Neural crest cell (in vitro differentiated cells): Measurements from ENCODE around the gene PSME1. TPM values are rescaled to one million over a fixed set of nuclear protein-coding genes. Genes with fewer than 3 reads are reported as not detected.

ENCODE experiments used
- DNase-seq: peaks from one replicate; pipeline ENCODE4 v3.0.0; 2021; ENCODE audit warnings: low read depth, mixed read lengths, low spot score
- H3K27ac Mint-ChIP-seq: one replicate; pipeline ENCODE4 v1.8.0; 2021; ENCODE audit warnings: mild to moderate bottlenecking, mixed read lengths; ENCODE audit not compliant: unreplicated experiment
- H3K27me3 Mint-ChIP-seq: 2 replicates; pipeline ENCODE4 v1.8.0; 2021; ENCODE audit warnings: low read depth, mild to moderate bottlenecking, mixed read lengths
- H3K36me3 Mint-ChIP-seq: 2 replicates; pipeline ENCODE4 v1.8.0; 2021; ENCODE audit warnings: low read depth, mild to moderate bottlenecking, mixed read lengths
- H3K4me1 Mint-ChIP-seq: 2 replicates; pipeline ENCODE4 v1.8.0; 2021; ENCODE audit warnings: mixed read lengths
- H3K4me3 Mint-ChIP-seq: one replicate; pipeline ENCODE4 v1.8.0; 2021; ENCODE audit warnings: mild to moderate bottlenecking, mixed read lengths
- H3K9me3 Mint-ChIP-seq: 2 replicates; pipeline ENCODE4 v1.8.0; 2021; ENCODE audit warnings: mixed read lengths
- total RNA-seq: library from RNA; stranded (reverse); gene quantifications from 2 replicates; pipeline ENCODE4 v1.2.1, GENCODE V29; 2021
- TF ChIP-seq, protein P1 (sequence below): fragments of 200-600 bp; sonication (generic); conservative IDR thresholded peaks from 2 replicates; pipeline ENCODE4 v1.5.0; 2021; ENCODE audit warnings: antibody characterized with exemption, mild to moderate bottlenecking

Gene PSME1
- total RNA-seq, 1 donor from 2014 or later, result 88.5 TPM

- Mint-ChIP-seq H3K9me3 (no peaks in the 10 kb centered on the region), H3K4me1 (peaks cover 10% of the 10 kb centered on the region), H3K27me3 (no peaks in the 10 kb centered on the region), H3K4me3 (no peak overlapping the region), H3K36me3 (peaks cover 5% of the 10 kb centered on the region), H3K27ac (no peak overlapping the region)
- TF ChIP-seq, protein P1, sequence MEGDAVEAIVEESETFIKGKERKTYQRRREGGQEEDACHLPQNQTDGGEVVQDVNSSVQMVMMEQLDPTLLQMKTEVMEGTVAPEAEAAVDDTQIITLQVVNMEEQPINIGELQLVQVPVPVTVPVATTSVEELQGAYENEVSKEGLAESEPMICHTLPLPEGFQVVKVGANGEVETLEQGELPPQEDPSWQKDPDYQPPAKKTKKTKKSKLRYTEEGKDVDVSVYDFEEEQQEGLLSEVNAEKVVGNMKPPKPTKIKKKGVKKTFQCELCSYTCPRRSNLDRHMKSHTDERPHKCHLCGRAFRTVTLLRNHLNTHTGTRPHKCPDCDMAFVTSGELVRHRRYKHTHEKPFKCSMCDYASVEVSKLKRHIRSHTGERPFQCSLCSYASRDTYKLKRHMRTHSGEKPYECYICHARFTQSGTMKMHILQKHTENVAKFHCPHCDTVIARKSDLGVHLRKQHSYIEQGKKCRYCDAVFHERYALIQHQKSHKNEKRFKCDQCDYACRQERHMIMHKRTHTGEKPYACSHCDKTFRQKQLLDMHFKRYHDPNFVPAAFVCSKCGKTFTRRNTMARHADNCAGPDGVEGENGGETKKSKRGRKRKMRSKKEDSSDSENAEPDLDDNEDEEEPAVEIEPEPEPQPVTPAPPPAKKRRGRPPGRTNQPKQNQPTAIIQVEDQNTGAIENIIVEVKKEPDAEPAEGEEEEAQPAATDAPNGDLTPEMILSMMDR, result no peak
- DNase-seq, result no peak
Observed at GRCh38 chr14:24106672-24107271, 29.2 kb upstream of the PSME1 start.

DNA sequence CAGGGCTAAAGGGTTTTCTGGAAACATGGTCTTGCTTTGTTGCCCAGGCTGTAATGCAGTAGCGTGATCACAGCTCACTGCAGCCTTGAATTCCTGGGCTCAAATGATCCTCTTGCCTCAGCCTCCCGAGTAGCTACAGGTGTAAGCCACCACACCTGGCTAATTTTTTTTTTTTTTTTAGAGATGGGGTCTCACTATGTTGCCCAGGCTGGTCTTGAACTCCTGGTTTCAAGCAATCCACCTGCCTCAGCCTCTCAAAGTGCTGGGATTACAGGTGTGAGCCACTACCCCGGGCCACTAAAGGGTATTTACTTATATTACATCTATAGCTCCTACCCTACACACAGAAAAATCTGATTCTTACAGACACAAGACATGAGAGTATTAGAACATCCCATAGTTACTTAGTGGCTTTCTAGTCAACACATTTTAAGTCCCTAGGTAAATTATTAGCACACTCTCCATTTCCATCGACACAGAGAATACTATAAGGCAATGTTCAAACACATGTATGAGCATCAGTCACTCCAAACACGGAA, 27.6 kb upstream of the PSME1 start:
- H3K27me3 Mint-ChIP-seq, result no peaks in the 10 kb centered on the region
- TF ChIP-seq, protein P1, result no peak
- no peaks in the 10 kb centered on the region for H3K9me3 Mint-ChIP-seq
- H3K36me3 Mint-ChIP-seq, result peaks cover 5% of the 10 kb centered on the region
- no peak overlapping the region for H3K27ac Mint-ChIP-seq
- DNase-seq, result no peak
- peaks cover 10% of the 10 kb centered on the region for H3K4me1 Mint-ChIP-seq
- peak overlapping the region; percentile 74 for H3K4me3 Mint-ChIP-seq

GRCh38 chr14:24110060-24110459, 25.9 kb upstream of the PSME1 start:
- TF ChIP-seq, protein P1, result no peak
- Mint-ChIP-seq H3K4me1 (peaks cover 21% of the 10 kb centered on the region), H3K27ac (no peak overlapping the region), H3K4me3 (no peak overlapping the region), H3K36me3 (no peaks in the 10 kb centered on the region), H3K9me3 (no peaks in the 10 kb centered on the region), H3K27me3 (no peaks in the 10 kb centered on the region)
- no peak for DNase-seq

- H3K9me3 Mint-ChIP-seq, result no peaks in the 10 kb centered on the region
- no peaks in the 10 kb centered on the region for H3K36me3 Mint-ChIP-seq
- TF ChIP-seq, protein P1, result no peak
- H3K4me3 Mint-ChIP-seq, result peak overlapping the region; percentile 38
- H3K27me3 Mint-ChIP-seq, result no peaks in the 10 kb centered on the region
- no peak overlapping the region for H3K27ac Mint-ChIP-seq
- no peak for DNase-seq
- H3K4me1 Mint-ChIP-seq, result peaks cover 25% of the 10 kb centered on the region
Observed at GRCh38 chr14:24110523-24110922, 25.5 kb upstream of the PSME1 start.

DNA sequence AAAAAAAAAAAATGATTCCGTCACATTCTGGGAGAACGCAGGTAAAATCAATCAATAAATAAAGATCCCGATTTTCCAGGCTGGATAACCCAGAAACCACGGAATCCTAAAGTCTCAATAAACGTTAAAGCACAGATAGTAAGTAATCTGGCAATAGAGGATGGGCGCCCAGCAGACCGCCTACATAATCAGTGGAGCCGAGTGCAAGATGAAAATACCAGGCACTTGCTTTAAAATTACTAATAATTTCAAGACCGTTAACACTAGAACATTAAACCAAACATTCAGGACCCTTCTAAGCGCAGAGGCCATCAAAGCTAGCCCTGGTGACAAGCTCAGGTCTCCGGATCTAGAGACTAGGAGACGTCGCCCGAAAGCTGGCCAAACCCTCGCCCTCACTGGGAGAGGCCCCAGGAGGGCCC, 22.6 kb upstream of the PSME1 start:
- H3K4me1 Mint-ChIP-seq, result peaks cover 33% of the 10 kb centered on the region
- H3K9me3 Mint-ChIP-seq, result no peaks in the 10 kb centered on the region
- H3K27me3 Mint-ChIP-seq, result no peaks in the 10 kb centered on the region
- H3K36me3 Mint-ChIP-seq, result no peaks in the 10 kb centered on the region
- peak overlapping the region; percentile 99 for H3K4me3 Mint-ChIP-seq
- peak overlapping the region; percentile 99 for H3K27ac Mint-ChIP-seq
- TF ChIP-seq, protein P1, result no peak
- DNase-seq, result no peak
